Heart left ventricle (tissue), 16 donors: ENCODE results near the gene HAGHL. TPM values are rescaled to one million over a fixed set of nuclear protein-coding genes. Genes with fewer than 3 reads are reported as not detected.

Source experiments
- ATAC-seq, 4 donors: fragments of 200-7000 bp; cut with Tn5 transposase; one replicate each; pipeline ENCODE4 v1.9.1; 2020 to 2022; ENCODE audit warnings: moderate library complexity in 4 of 4, mild to moderate bottlenecking in 3 of 4, moderate number of reproducible peaks in 1 of 4
- DNase-seq, 5 donors: peaks; one replicate each; pipeline ENCODE4 v3.0.0-alpha.2; 2020
- H3K27ac ChIP-seq, 12 donors: fragments of 200-600 bp; sonication (generic) in 4 of 12; one replicate each; pipeline versions ENCODE4 v1.5.0 to v1.8.0; 2016 to 2022; ENCODE audit warnings: mild to moderate bottlenecking in 2 of 12
- H3K27me3 ChIP-seq, 9 donors: fragments of 200-600 bp; sonication (generic) in 2 of 9; one replicate each; pipeline versions ENCODE4 v1.5.1 to v1.8.0; 2016 to 2022; ENCODE audit warnings: mild to moderate bottlenecking in 3 of 9
- H3K36me3 ChIP-seq, 9 donors: fragments of 200-600 bp; sonication (generic) in 2 of 9; one replicate each; pipeline versions ENCODE4 v1.5.0 to v1.8.0; 2018 to 2022; ENCODE audit warnings: mild to moderate bottlenecking in 2 of 9
- H3K4me1 ChIP-seq, 12 donors: fragments of 200-600 bp; sonication (generic) in 4 of 12; one replicate each; pipeline versions ENCODE4 v1.5.0 to v1.8.0; 2016 to 2022; ENCODE audit warnings: mild to moderate bottlenecking in 3 of 12
- H3K4me3 ChIP-seq, 12 donors: fragments of 200-600 bp; sonication (generic) in 4 of 12; one replicate each; pipeline versions ENCODE4 v1.5.0 to v1.8.0; 2017 to 2022; ENCODE audit warnings: mild to moderate bottlenecking in 9 of 12, moderate library complexity in 4 of 12
- H3K9me3 ChIP-seq, 12 donors: fragments of 200-600 bp; sonication (generic) in 4 of 12; one replicate each; pipeline versions ENCODE4 v1.5.0 to v1.8.0; 2016 to 2022; ENCODE audit warnings: mild to moderate bottlenecking in 1 of 12
- CTCF ChIP-seq, 12 donors: fragments of 200-600 bp; sonication (generic) in 4 of 12; IDR thresholded peaks; one replicate each; pipeline versions ENCODE4 v1.5.0 to v1.8.0; 2018 to 2022; ENCODE audit warnings: antibody characterized with exemption in 12 of 12, mild to moderate bottlenecking in 5 of 12
- POLR2A ChIP-seq, 2 donors: fragments of 450-650 bp; IDR thresholded peaks; one replicate each; pipeline ENCODE4 v1.6.1; 2017; ENCODE audit warnings: antibody characterized with exemption in 2 of 2, mild to moderate bottlenecking in 2 of 2, moderate library complexity in 2 of 2
- WGBS, 4 donors: extraction: QIAGEN DNeasy Blood & Tissue Kit in 2 of 4; methylation state at CpG; one replicate each; pipeline versions ENCODE4 v1.1.5 to v1.1.7; 2013 to 2018; 5-methylcytosine and 5-hydroxymethylcytosine counted together
- intact Hi-C, 10 donors: fragments of 100-400 bp; cut with DNase I; formaldehyde crosslinking; loops; one replicate each; pipeline versions ENCODE4 v1.11.1 to v1.14.2; 2022
- polyA plus RNA-seq, 2 donors: library from polyadenylated mRNA; stranded (reverse); fragments of 200-250 nt; gene quantifications; one replicate each; pipeline ENCODE4 v1.2.3, GENCODE V29; 2013
- total RNA-seq, 9 donors: library from RNA; depleted of rRNA in 2 of 9; stranded (reverse); fragments of >200 nt in 2 of 9; fragmentation: NEBNext Ultra II Directional in 3 of 9; extraction: Animal tissue kit (Norgen Biotek cat#: 25700) in 3 of 9; gene quantifications; one replicate each; pipeline versions ENCODE4 v1.1.0 to v1.2.4, GENCODE V29; 2016 to 2023
- donor health status: ischemic (EF 13 %, LVEDD 7.1; RV severe dilation, severe dysfunction).
- donor health status: healthy with polysubstance abuse.
- donor health status: DM: no; HTN: yes; CAD: no.
- donor health status: DM: no; HTN: no; CAD: no.
- donor health status: ischemic (EF 25% LVEDD 6.9; RV normal size, moderate dysfunction).
- donor health status: ischemic (EF 25% LVEDD 5.7; RV mildly dilated, moderate dysfunction).
- donor health status: healthy.
- donor health status: DM: yes; HTN: yes; CAD: no.
- donor health status: ischemic (EF 35%, LVEDD 5.7; RV mildly dilated, moderate dysfunction).
- donor health status: nonischemic (EF 11% LVEDD 7.7; RV severe dilation, severe dysfunction).
- donor health status: DM: yes; HTN: yes; CAD: no.
- donor health status: PGD.
- donor health status: ischemic (EF 29% LVEDD 5.4; RV normal size, mild dysfunction).
- donor health status: nonischemic (EF 23%, LVEDD 6.1; RV moderate dilation, normal function).

Gene HAGHL
- total and polyA plus RNA-seq, 11 donors: 5.0 to 44.2 (median 11.9) TPM

GRCh38 chr16:734981-735881, 8.3 kb downstream of the HAGHL start:
- H3K9me3 ChIP-seq: no peaks in the 10 kb centered on the region
- TF ChIP-seq CTCF (IDR thresholded peaks at IDR 0.05): no peak
- H3K36me3 ChIP-seq: peaks cover 0 to 78% (median 65%) of the 10 kb centered on the region in 9 donors
- H3K4me3 ChIP-seq: no peak overlapping the region
- 91 to 95% (median 94%) methylated on average over 18 to 25 of the region's 25 CpGs for WGBS, 4 donors
- peaks cover 4 to 10% (median 7%) of the 10 kb centered on the region in 12 donors for H3K4me1 ChIP-seq
- no peak overlapping the region for H3K27ac ChIP-seq
- H3K27me3 ChIP-seq: no peaks in the 10 kb centered on the region
- intact Hi-C loops: no loop called here
- ATAC-seq (no peak), DNase-seq (peak in 1 of 5 donors; percentile 27)

GRCh38 chr16:735982-736453, 9.1 kb downstream of the HAGHL start:
- no peak for DNase-seq
- H3K4me3 ChIP-seq: no peak overlapping the region
- WGBS, 4 donors: 87 to 93% (median 91%) methylated on average over 13 of the region's 13 CpGs
- intact Hi-C loops: no loop called here
- H3K4me1 ChIP-seq: peaks cover 4 to 14% (median 9%) of the 10 kb centered on the region in 12 donors
- H3K27me3 ChIP-seq: no peaks in the 10 kb centered on the region
- no peaks in the 10 kb centered on the region for H3K9me3 ChIP-seq
- ATAC-seq: no peak
- H3K36me3 ChIP-seq: peaks cover 0 to 76% (median 65%) of the 10 kb centered on the region in 9 donors
- TF ChIP-seq POLR2A (IDR thresholded peaks at IDR 0.05) (no peak), CTCF (IDR thresholded peaks at IDR 0.05) (no peak)
- H3K27ac ChIP-seq: no peak overlapping the region

GRCh38 chr16:736936-737481, 10.1 kb downstream of the HAGHL start:
- Histone ChIP-seq H3K4me1 (peaks cover 4 to 18% (median 12%) of the 10 kb centered on the region in 12 donors), H3K36me3 (peaks cover 0 to 67% (median 58%) of the 10 kb centered on the region in 9 donors), H3K27me3 (peaks cover 0 to 3% (median 0%) of the 10 kb centered on the region in 9 donors), H3K9me3 (no peaks in the 10 kb centered on the region), H3K4me3 (no peak overlapping the region), H3K27ac (no peak overlapping the region)
- TF ChIP-seq CTCF (IDR thresholded peaks at IDR 0.05) (no peak), POLR2A (IDR thresholded peaks at IDR 0.05) (no peak)
- no peak for ATAC-seq
- intact Hi-C loops: no loop called here
- WGBS, 4 donors: 95 to 100% (median 96%) methylated on average over 8 to 29 of the region's 29 CpGs
- DNase-seq: no peak
